Trophoblast cell (in vitro differentiated cells and primary cell): ENCODE measurements around the gene ARHGAP30.
"Not testable (repeated sequence)": the region's sequence is repeated elsewhere in the genome, so short reads cannot be mapped to it uniquely, and the experiment has no call there.

Source experiments
- DNase-seq, 2 donors: peaks; one replicate each; pipeline ENCODE4 v3.0.0-alpha.2; 2016
- H2AFZ ChIP-seq: 2 replicates; pipeline ENCODE4 v1.6.1; 2013; ENCODE audit warnings: low read length, moderate library complexity, mild to moderate bottlenecking; ENCODE audit not compliant: insufficient read depth, poor library complexity
- H2AK5ac ChIP-seq: 2 replicates; pipeline ENCODE4 v1.6.1; 2013; ENCODE audit warnings: mild to moderate bottlenecking, low read length
- H2BK120ac ChIP-seq: 2 replicates; pipeline ENCODE4 v1.6.1; 2013; ENCODE audit warnings: low read length, mild to moderate bottlenecking, moderate library complexity; ENCODE audit not compliant: insufficient read depth, poor library complexity
- H2BK12ac ChIP-seq: 2 replicates; pipeline ENCODE4 v1.6.1; 2013; ENCODE audit warnings: mild to moderate bottlenecking, low read length, moderate library complexity
- H2BK5ac ChIP-seq: 2 replicates; pipeline ENCODE4 v1.6.1; 2013; ENCODE audit warnings: low read length, low read depth, moderate library complexity, mild to moderate bottlenecking; ENCODE audit not compliant: poor library complexity
- H3K14ac ChIP-seq: 2 replicates; pipeline ENCODE4 v1.6.1; 2013; ENCODE audit warnings: mild to moderate bottlenecking, low read length
- H3K18ac ChIP-seq: 2 replicates; pipeline ENCODE4 v1.6.1; 2013; ENCODE audit warnings: mild to moderate bottlenecking, low read length
- H3K23ac ChIP-seq: 2 replicates; pipeline ENCODE4 v1.6.1; 2013; ENCODE audit warnings: low read length
- H3K27ac ChIP-seq: 2 replicates; pipeline ENCODE4 v1.5.1; 2013; ENCODE audit warnings: low read depth, mild to moderate bottlenecking, inconsistent platforms, low read length, moderate library complexity
- H3K27me3 ChIP-seq: 2 replicates; pipeline ENCODE4 v1.6.1; 2013; ENCODE audit warnings: inconsistent platforms, mild to moderate bottlenecking, low read length, moderate library complexity; ENCODE audit not compliant: insufficient read depth
- H3K36me3 ChIP-seq, 2 experiments: 1 replicate in 1 of 2; 2 replicates in 1 of 2; pipeline ENCODE4 v1.6.1; 2013; ENCODE audit warnings: low read length in 2 of 2, mild to moderate bottlenecking in 2 of 2, moderate library complexity in 1 of 2; ENCODE audit not compliant: insufficient read depth in 2 of 2, control insufficient read depth in 1 of 2
- H3K4ac ChIP-seq: 2 replicates; pipeline ENCODE4 v1.6.1; 2013; ENCODE audit warnings: low read depth, mild to moderate bottlenecking, low read length, moderate library complexity
- H3K4me1 ChIP-seq, 2 experiments: 1 replicate in 1 of 2; 2 replicates in 1 of 2; pipeline ENCODE4 v1.6.1; 2013; ENCODE audit warnings: low read length in 2 of 2, mild to moderate bottlenecking in 2 of 2, moderate library complexity in 1 of 2; ENCODE audit not compliant: insufficient read depth in 2 of 2, control insufficient read depth in 1 of 2
- H3K4me2 ChIP-seq: 2 replicates; pipeline ENCODE4 v1.6.1; 2013; ENCODE audit warnings: inconsistent platforms, mild to moderate bottlenecking, low read length, moderate library complexity
- H3K4me3 ChIP-seq: 2 replicates; pipeline ENCODE4 v1.5.1; 2013; ENCODE audit warnings: mild to moderate bottlenecking, low read depth, low read length, inconsistent platforms
- H3K79me1 ChIP-seq: one replicate; pipeline ENCODE4 v1.6.1; 2013; ENCODE audit warnings: low read length
- H3K79me2 ChIP-seq: 2 replicates; pipeline ENCODE4 v1.6.1; 2013; ENCODE audit warnings: low read length, mild to moderate bottlenecking; ENCODE audit not compliant: control insufficient read depth, insufficient read depth, poor library complexity
- H3K9ac ChIP-seq: 2 replicates; pipeline ENCODE4 v1.6.1; 2013; ENCODE audit warnings: mild to moderate bottlenecking, low read length
- H3K9me3 ChIP-seq: 2 replicates; pipeline ENCODE4 v1.6.1; 2013; ENCODE audit warnings: low read depth, mild to moderate bottlenecking, control low read depth, inconsistent platforms, low read length; ENCODE audit not compliant: insufficient read depth
- H4K12ac ChIP-seq: 2 replicates; pipeline ENCODE4 v1.6.1; 2013; ENCODE audit warnings: low read depth, mild to moderate bottlenecking, low read length, moderate library complexity
- H4K8ac ChIP-seq: 2 replicates; pipeline ENCODE4 v1.6.1; 2013; ENCODE audit warnings: low read depth, mild to moderate bottlenecking, low read length, moderate library complexity
- H4K91ac ChIP-seq: one replicate; pipeline ENCODE4 v1.6.1; 2013; ENCODE audit warnings: low read depth, mild to moderate bottlenecking, low read length, moderate library complexity
- WGBS: extraction: QIAGEN DNeasy Blood & Tissue Kit; methylation state at CpG from one replicate; pipeline ENCODE4 v1.1.7; 2013; ENCODE audit warnings: missing lambda C conversion rate; ENCODE audit not compliant: insufficient read length, insufficient coverage; ENCODE audit errors: extremely low coverage; 5-methylcytosine and 5-hydroxymethylcytosine counted together

ARHGAP30 gene

DNA sequence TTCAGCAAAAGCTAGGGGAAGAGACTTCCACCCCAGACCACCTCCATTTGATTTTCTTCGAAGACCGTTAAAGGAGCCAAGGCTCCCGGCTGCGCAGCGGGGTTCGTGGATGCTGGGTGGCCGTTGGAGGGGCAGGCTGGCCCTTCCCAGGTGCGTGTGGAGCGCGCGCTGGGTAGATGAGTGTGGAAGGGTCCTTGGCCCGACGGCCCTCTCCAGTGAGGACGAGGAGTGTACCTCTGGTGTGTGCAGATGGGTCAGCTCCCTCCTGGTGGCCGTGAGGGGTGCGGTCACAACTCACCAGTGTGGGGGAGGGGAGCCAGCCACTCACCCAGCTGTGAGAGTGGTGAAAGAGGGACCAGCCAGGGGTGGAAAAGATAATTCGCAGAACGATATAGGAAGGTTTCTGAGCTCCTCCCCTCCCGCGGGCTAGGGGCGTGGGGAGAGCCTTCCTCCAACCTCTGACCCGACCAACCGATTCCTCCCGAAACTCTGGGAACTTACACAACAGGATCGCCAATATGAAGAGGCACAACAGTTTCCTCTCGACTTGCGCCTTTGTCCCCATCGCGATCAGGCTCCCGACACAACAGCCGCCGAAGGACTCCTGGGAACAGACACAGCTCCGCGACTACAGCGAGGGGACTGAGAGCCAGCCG is 49.1 kb downstream of the ARHGAP30 start, which contains the start of gene F11R:
F11R (minus strand) TSS at position 644 of the 656 bp plus-strand sequence; CDS start at position 565, 79 bp downstream.
- peak within 1 kb of the TSS; percentile 69 for H2BK5ac ChIP-seq
- peak within 1 kb of the TSS; percentile 95 for H3K9ac ChIP-seq
- peak within 1 kb of the TSS; percentile 88 for H4K12ac ChIP-seq
- H2AFZ ChIP-seq = peak within 1 kb of the TSS; percentile 35
- no CpG with 5 or more reads among the region's 36 CpGs for WGBS
- H3K4ac ChIP-seq = peak within 1 kb of the TSS; percentile 85
- peak within 1 kb of the TSS; percentile 76 for H4K8ac ChIP-seq
- peak within 1 kb of the TSS; percentile 45 for H2BK120ac ChIP-seq
- peak within 1 kb of the TSS; percentile 63 for H3K14ac ChIP-seq
- H3K4me1 ChIP-seq = peaks cover 15 to 18% of the 10 kb centered on the region in 2 experiments
- peak within 1 kb of the TSS; percentile 76 for H4K91ac ChIP-seq
- peaks cover 0 to 3% of the 10 kb centered on the region in 2 experiments for H3K36me3 ChIP-seq
- H3K79me1 ChIP-seq = peaks cover 29% of the 10 kb centered on the region
- peaks cover 24% of the 10 kb centered on the region for H3K79me2 ChIP-seq
- peak within 1 kb of the TSS; percentile 74 for H3K18ac ChIP-seq
- peak within 1 kb of the TSS; percentile 92 for H3K27ac ChIP-seq
- H3K9me3 ChIP-seq = no peaks in the 10 kb centered on the region
- peak within 1 kb of the TSS; percentile 91 for H3K4me2 ChIP-seq
- H2AK5ac ChIP-seq = peak within 1 kb of the TSS; percentile 86
- H3K23ac ChIP-seq = no peak within 1 kb of the TSS
- H2BK12ac ChIP-seq = peak within 1 kb of the TSS; percentile 68
- no peaks in the 10 kb centered on the region for H3K27me3 ChIP-seq
- DNase-seq = peak; percentile 85 to 93
- peak within 1 kb of the TSS; percentile 91 for H3K4me3 ChIP-seq

DNA sequence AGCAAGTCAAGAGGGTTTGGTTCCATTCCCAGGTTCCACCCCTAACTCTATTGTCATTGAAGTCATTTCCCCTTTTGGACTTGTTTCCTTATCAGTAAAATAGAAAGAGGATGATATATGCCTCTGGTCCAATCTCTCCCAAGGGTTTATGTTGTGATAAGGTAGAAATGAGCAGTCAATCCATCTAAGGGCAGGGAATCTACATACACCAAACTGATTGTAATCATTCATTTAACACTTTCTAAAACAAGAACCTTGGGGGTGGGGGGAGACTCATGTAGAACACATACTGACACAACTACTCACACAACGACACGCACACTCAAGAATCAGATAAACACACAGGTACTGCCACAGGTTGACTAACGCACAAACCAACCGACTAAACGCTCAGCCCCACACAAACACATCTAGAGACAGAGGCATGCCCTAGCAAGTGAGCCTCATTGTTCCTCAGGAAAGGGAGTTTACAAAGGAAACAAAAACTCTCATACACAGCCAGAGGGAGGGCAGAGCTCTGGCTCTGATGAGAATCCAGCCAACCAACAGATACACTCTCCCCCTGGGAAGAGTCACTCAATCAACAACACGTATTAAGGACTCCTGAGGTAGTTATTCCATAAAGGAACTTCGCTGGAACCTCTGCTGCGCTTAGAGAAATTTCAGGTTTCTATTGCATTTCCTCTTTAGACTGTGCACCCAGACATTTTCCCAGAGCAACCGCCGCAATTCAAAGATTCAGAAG is 49.8 kb downstream of the ARHGAP30 start:
- Histone ChIP-seq H2BK12ac (peak overlapping the region; percentile 51), H3K4me1 (peaks cover 15 to 16% of the 10 kb centered on the region in 2 experiments), H3K27ac (peak overlapping the region; percentile 92), H4K91ac (peak overlapping the region; percentile 76), H2AK5ac (peak overlapping the region; percentile 86), H3K18ac (peak overlapping the region; percentile 74), H3K4me2 (peak overlapping the region; percentile 91), H3K27me3 (no peaks in the 10 kb centered on the region), H2BK5ac (peak overlapping the region; percentile 69), H3K9ac (peak overlapping the region; percentile 95), H3K79me2 (peaks cover 24% of the 10 kb centered on the region), H4K12ac (peak overlapping the region; percentile 41), H3K14ac (peak overlapping the region; percentile 63), H3K4ac (peak overlapping the region; percentile 39), H3K36me3 (peaks cover 0 to 3% of the 10 kb centered on the region in 2 experiments), H3K9me3 (no peaks in the 10 kb centered on the region), H3K23ac (no peak overlapping the region), H2BK120ac (peak overlapping the region; percentile 25), H3K79me1 (peaks cover 29% of the 10 kb centered on the region), H4K8ac (peak overlapping the region; percentile 21), H2AFZ (peak overlapping the region; percentile 35), H3K4me3 (peak overlapping the region; percentile 91)
- peak in 1 of 2 donors; percentile 42 for DNase-seq
- no CpG with 5 or more reads among the region's 10 CpGs for WGBS

DNA sequence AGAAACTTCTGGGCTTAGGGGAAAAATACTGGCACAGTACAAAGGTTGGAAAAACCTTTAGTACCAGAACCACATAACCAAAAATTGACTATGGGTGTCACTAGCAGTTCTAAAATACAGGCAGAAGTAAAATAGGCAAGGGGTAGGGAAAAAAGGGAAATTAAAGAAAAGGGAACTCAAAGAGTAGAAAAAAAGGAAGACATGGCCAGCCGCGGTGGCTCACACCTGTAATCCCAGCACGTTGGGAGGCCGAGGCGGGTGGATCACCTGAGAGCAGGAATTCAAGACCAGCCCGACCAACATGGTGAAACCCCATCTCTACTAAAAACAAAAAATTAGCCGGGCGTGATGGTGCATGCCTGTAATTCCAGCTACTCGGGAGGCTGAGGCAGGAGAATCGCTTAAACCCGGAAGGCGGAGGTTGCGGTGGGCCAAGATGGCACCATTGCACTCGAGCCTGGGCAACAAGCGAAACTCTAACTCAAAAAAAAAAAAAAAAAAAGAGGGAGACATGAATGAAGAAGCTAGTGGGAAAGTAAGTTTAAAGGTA is 50.5 kb downstream of the ARHGAP30 start:
- Histone ChIP-seq H3K4me2 (peak overlapping the region; percentile 91), H3K4ac (peak overlapping the region; percentile 39), H3K79me1 (peaks cover 32% of the 10 kb centered on the region), H3K79me2 (peaks cover 24% of the 10 kb centered on the region), H3K4me1 (peaks cover 18 to 19% of the 10 kb centered on the region in 2 experiments), H3K27ac (peak overlapping the region; percentile 92)
- not testable (repeated sequence) for H3K9ac ChIP-seq, H4K8ac ChIP-seq, H3K23ac ChIP-seq, H3K4me3 ChIP-seq, H2AFZ ChIP-seq, H3K36me3 ChIP-seq, H2BK120ac ChIP-seq, H3K27me3 ChIP-seq, H4K12ac ChIP-seq, H3K14ac ChIP-seq, H3K18ac ChIP-seq, H3K9me3 ChIP-seq, H2AK5ac ChIP-seq, H2BK5ac ChIP-seq, H2BK12ac ChIP-seq, H4K91ac ChIP-seq
- DNase-seq = peak in 1 of 2 donors; percentile 54
- no CpG with 5 or more reads among the region's 15 CpGs for WGBS

DNA sequence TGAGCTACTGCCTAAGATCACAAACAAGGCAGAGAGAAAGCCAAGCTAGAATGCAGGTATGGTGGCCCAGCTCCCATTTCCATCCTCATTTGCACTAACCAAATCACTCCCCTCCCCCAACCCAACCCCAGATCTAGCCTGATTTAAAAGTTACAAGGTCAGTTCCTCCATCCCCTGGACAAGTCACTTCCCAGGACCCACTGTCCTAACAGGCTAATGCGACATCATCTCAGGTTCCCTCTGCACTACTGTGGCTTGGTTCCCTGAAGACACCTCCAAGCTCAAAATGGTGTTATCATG is 51.1 kb downstream of the ARHGAP30 start:
- Histone ChIP-seq H3K79me2 (peaks cover 24% of the 10 kb centered on the region), H3K14ac (no peak overlapping the region), H3K23ac (no peak overlapping the region), H3K4me3 (no peak overlapping the region), H3K4me1 (peaks cover 22 to 25% of the 10 kb centered on the region in 2 experiments), H4K8ac (peak overlapping the region; percentile 6), H2BK120ac (no peak overlapping the region), H3K4me2 (peak overlapping the region; percentile 91), H2BK12ac (no peak overlapping the region), H3K9ac (no peak overlapping the region), H3K79me1 (peaks cover 36% of the 10 kb centered on the region), H3K18ac (no peak overlapping the region), H2BK5ac (peak overlapping the region; percentile 11), H2AFZ (no peak overlapping the region), H3K9me3 (no peaks in the 10 kb centered on the region), H4K91ac (no peak overlapping the region), H3K4ac (peak overlapping the region; percentile 39), H2AK5ac (peak overlapping the region; percentile 70), H4K12ac (no peak overlapping the region), H3K36me3 (peaks cover 0 to 3% of the 10 kb centered on the region in 2 experiments), H3K27ac (peak overlapping the region; percentile 86), H3K27me3 (no peaks in the 10 kb centered on the region)
- WGBS = no CpG with 5 or more reads among the region's 1 CpG
- no peak for DNase-seq
